ENCODE measurements around the gene BPGM.

The BPGM gene

GRCh38 chr7:134697205-134697886 is 50.7 kb downstream of the BPGM start:
- no peak for DNase-seq (ENCODE audit: low read depth)

- DNase-seq (ENCODE audit: low read depth), result peak; percentile 64
Measured at GRCh38 chr7:134698481-134698880, 51.8 kb downstream of the BPGM start.

- DNase-seq (ENCODE audit: low read depth), result no peak
Measured at GRCh38 chr7:134699021-134699818, 52.6 kb downstream of the BPGM start.

GRCh38 chr7:134699899-134700298 is 53.2 kb downstream of the BPGM start:
- DNase-seq (ENCODE audit: low read depth), result peak; percentile 58

- DNase-seq (ENCODE audit: low read depth), result peak; percentile 67
Measured at GRCh38 chr7:134701272-134701671, 54.6 kb downstream of the BPGM start.

- no peak for DNase-seq (ENCODE audit: low read depth)
Measured at GRCh38 chr7:134702366-134703240, 56.0 kb downstream of the BPGM start.

- no peak for DNase-seq (ENCODE audit: low read depth)
Measured at GRCh38 chr7:134703241-134703594, 56.6 kb downstream of the BPGM start.

GRCh38 chr7:134703782-134704181 is 57.1 kb downstream of the BPGM start:
- peak; percentile 73 for DNase-seq (ENCODE audit: low read depth)

GRCh38 chr7:134704827-134705226 is 58.2 kb downstream of the BPGM start:
- no peak for DNase-seq (ENCODE audit: low read depth)

- no peak for DNase-seq (ENCODE audit: low read depth)
Measured at GRCh38 chr7:134705716-134706115, 59.1 kb downstream of the BPGM start.

GRCh38 chr7:134706468-134706867 is 59.8 kb downstream of the BPGM start:
- no peak for DNase-seq (ENCODE audit: low read depth)

- no peak for DNase-seq (ENCODE audit: low read depth)
Measured at GRCh38 chr7:134707663-134708378, 61.2 kb downstream of the BPGM start.

- no peak for DNase-seq (ENCODE audit: low read depth)
Measured at GRCh38 chr7:134708692-134709091, 62.0 kb downstream of the BPGM start.

GRCh38 chr7:134709197-134709596 is 62.5 kb downstream of the BPGM start:
- peak; percentile 58 for DNase-seq (ENCODE audit: low read depth)

- DNase-seq (ENCODE audit: low read depth), result no peak
Measured at GRCh38 chr7:134710511-134710853, 63.8 kb downstream of the BPGM start.

GRCh38 chr7:134710854-134711624 is 64.4 kb downstream of the BPGM start:
- peak; percentile 70 for DNase-seq (ENCODE audit: low read depth)

GRCh38 chr7:134712196-134712595 is 65.5 kb downstream of the BPGM start:
- peak; percentile 90 for DNase-seq (ENCODE audit: low read depth)

GRCh38 chr7:134714470-134715205 is 68.0 kb downstream of the BPGM start:
- DNase-seq (ENCODE audit: low read depth), result no peak

GRCh38 chr7:134718211-134718875 is 71.7 kb downstream of the BPGM start:
- DNase-seq (ENCODE audit: low read depth), result no peak

Measured in EH (cell line).